GM21723 (cell line): ENCODE data around the gene RNF5.
"Not testable (repeated sequence)": the region's sequence is repeated elsewhere in the genome, so short reads cannot be mapped to it uniquely, and the experiment has no call there.

Experiments
- ATAC-seq: cut with Tn5 transposase; IDR thresholded peaks from one replicate; pipeline ENCODE4 v1.9.1; 2021; ENCODE audit warnings: mild to moderate bottlenecking, moderate library complexity; ENCODE audit not compliant: unreplicated experiment

Gene RNF5

GRCh38 chr6:32177788-32178546 lies at the start of gene RNF5:
Gene RNF5 (plus strand): TSS chr6:32178405. CDS start chr6:32178512, 107 bp downstream.
- peak; percentile 73 for ATAC-seq

- ATAC-seq = no peak
These were observed 49.4 kb upstream of the RNF5 start for GRCh38 chr6:32128751-32129296.

GRCh38 chr6:32129297-32130088 lies 48.7 kb upstream of the RNF5 start:
- peak; percentile 9 for ATAC-seq

GRCh38 chr6:32131439-32131948 lies 46.7 kb upstream of the RNF5 start:
- no peak for ATAC-seq

GRCh38 chr6:32132110-32132509 lies 46.1 kb upstream of the RNF5 start:
- ATAC-seq = no peak

GRCh38 chr6:32133786-32134185 lies 44.4 kb upstream of the RNF5 start:
- no peak for ATAC-seq

- no peak for ATAC-seq
These were observed 40.8 kb upstream of the RNF5 start for GRCh38 chr6:32137454-32137853.

GRCh38 chr6:32139590-32139989 lies 38.6 kb upstream of the RNF5 start:
- ATAC-seq = no peak

- ATAC-seq = no peak
These were observed 37.7 kb upstream of the RNF5 start for GRCh38 chr6:32140420-32141046.

- not testable (repeated sequence) for ATAC-seq
These were observed 34.0 kb upstream of the RNF5 start for GRCh38 chr6:32144238-32144637.

- no peak for ATAC-seq
These were observed 31.9 kb upstream of the RNF5 start for GRCh38 chr6:32146287-32146686.

- no peak for ATAC-seq
These were observed 31.5 kb upstream of the RNF5 start for GRCh38 chr6:32146687-32147086.

- no peak for ATAC-seq
These were observed 30.6 kb upstream of the RNF5 start for GRCh38 chr6:32147401-32148132.

GRCh38 chr6:32148289-32149091 lies 29.7 kb upstream of the RNF5 start:
- ATAC-seq = no peak

GRCh38 chr6:32149092-32149755 lies 29.0 kb upstream of the RNF5 start:
- ATAC-seq = no peak

- no peak for ATAC-seq
These were observed 28.0 kb upstream of the RNF5 start for GRCh38 chr6:32149932-32150870.

GRCh38 chr6:32151181-32151862 lies 26.9 kb upstream of the RNF5 start:
- no peak for ATAC-seq
